CD4-positive, alpha-beta T cell treated with Interferon gamma for 1 hour (primary cell): Measurements from ENCODE around the gene TULP1.

Experiments used
- DNase-seq: peaks from one replicate; pipeline ENCODE4 v3.0.0-alpha.2; 2020

The TULP1 gene

GRCh38 chr6:35496036-35496840, 16.5 kb downstream of the TULP1 start:
- DNase-seq = no peak

- DNase-seq = no peak
Measured at GRCh38 chr6:35495258-35496035, 17.2 kb downstream of the TULP1 start.

GRCh38 chr6:35494161-35494563, 18.5 kb downstream of the TULP1 start:
- DNase-seq = peak; percentile 29

GRCh38 chr6:35493307-35493983, 19.3 kb downstream of the TULP1 start:
- DNase-seq = no peak

- no peak for DNase-seq
Measured at GRCh38 chr6:35492974-35493284, 19.8 kb downstream of the TULP1 start.

GRCh38 chr6:35492258-35492973, 20.3 kb downstream of the TULP1 start:
- DNase-seq = no peak

- DNase-seq = no peak
Measured at GRCh38 chr6:35491558-35492257, 21.0 kb downstream of the TULP1 start.

GRCh38 chr6:35490821-35491557, 21.7 kb downstream of the TULP1 start:
- no peak for DNase-seq

- no peak for DNase-seq
Measured at GRCh38 chr6:35489995-35490791, 22.5 kb downstream of the TULP1 start.

GRCh38 chr6:35489066-35489465, 23.6 kb downstream of the TULP1 start:
- DNase-seq = no peak

- no peak for DNase-seq
Measured at GRCh38 chr6:35488517-35488862, 24.2 kb downstream of the TULP1 start.

- no peak for DNase-seq
Measured at GRCh38 chr6:35487658-35488516, 24.8 kb downstream of the TULP1 start.

- DNase-seq = no peak
Measured at GRCh38 chr6:35486005-35486925, 26.4 kb downstream of the TULP1 start.

- DNase-seq = no peak
Measured at GRCh38 chr6:35485402-35485877, 27.3 kb downstream of the TULP1 start.

GRCh38 chr6:35484921-35485392, 27.7 kb downstream of the TULP1 start:
- DNase-seq = no peak

- no peak for DNase-seq
Measured at GRCh38 chr6:35483893-35484645, 28.6 kb downstream of the TULP1 start.

- DNase-seq = no peak
Measured at GRCh38 chr6:35483490-35483889, 29.2 kb downstream of the TULP1 start.

- DNase-seq = no peak
Measured at GRCh38 chr6:35483062-35483461, 29.6 kb downstream of the TULP1 start.
